GM21786 (cell line): Measurements from ENCODE around the gene ZBBX.

ENCODE experiments used
- ATAC-seq: cut with Tn5 transposase; IDR thresholded peaks from one replicate; pipeline ENCODE4 v1.9.1; 2021; ENCODE audit not compliant: unreplicated experiment

The ZBBX gene

GRCh38 chr3:167306319-167306718 lies 73.8 kb downstream of the ZBBX start:
- no peak for ATAC-seq

GRCh38 chr3:167305340-167305890 lies 74.7 kb downstream of the ZBBX start:
- no peak for ATAC-seq

DNA sequence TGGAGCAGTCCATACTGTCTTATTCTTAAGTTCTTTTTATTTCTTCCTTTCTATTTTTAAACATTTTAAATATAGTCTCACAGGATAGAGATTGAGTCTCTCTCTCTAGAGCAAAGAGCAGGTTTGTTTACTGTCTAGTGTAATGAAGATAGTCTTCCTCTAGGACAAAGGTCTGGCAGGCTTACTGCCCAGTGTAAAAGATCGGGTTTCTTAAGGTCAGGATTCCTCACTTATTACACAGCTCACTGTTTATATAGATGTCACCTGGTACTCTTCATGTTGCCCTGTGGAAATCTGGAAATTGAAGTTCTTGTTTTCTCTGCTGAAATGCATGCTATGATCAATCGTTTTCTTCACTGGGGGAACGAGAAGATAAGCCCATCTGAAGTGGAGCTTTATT lies 76.0 kb downstream of the ZBBX start:
- ATAC-seq: no peak

GRCh38 chr3:167302678-167303077 lies 77.4 kb downstream of the ZBBX start:
- no peak for ATAC-seq

DNA sequence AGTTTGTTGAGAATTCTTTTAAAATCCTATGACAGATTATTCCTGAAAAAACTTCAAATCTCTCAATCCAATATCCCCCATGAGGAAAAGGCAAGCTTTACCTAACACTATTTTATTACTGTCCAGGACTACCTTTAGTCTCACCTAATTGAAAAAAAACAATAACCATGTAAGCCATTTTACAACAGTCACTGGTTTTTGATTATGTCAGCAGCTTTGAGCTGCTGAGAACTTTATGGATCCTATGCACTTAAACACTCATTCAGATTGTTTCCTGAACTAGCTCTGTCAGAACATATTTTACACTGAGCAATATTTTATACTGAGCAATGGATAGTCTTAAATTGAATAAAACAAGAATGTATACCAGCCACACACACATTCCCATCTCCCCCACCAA lies 79.9 kb downstream of the ZBBX start:
- no peak for ATAC-seq

- ATAC-seq: no peak
Observed at GRCh38 chr3:167289435-167289834, 90.7 kb downstream of the ZBBX start.

GRCh38 chr3:167288737-167289136 lies 91.4 kb downstream of the ZBBX start:
- ATAC-seq: no peak

DNA sequence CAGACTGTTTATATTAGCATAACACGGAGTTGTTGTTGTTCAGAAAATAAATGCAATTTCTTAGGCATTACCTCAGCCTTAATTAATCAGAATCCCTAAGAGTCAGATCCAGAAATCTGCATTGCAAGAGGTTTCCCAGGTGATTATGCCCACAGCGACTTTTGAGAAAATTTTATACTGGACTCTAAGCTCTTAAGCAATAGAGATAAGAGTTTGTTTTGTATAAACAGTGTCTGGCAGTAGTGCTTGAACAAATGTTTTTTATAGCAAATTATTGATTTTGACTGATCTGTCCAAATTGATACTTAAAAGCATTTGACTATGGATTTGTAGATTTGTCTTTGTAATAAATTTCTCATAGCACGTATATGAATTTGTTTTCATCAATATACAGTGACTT lies 92.8 kb downstream of the ZBBX start:
- ATAC-seq: no peak

DNA sequence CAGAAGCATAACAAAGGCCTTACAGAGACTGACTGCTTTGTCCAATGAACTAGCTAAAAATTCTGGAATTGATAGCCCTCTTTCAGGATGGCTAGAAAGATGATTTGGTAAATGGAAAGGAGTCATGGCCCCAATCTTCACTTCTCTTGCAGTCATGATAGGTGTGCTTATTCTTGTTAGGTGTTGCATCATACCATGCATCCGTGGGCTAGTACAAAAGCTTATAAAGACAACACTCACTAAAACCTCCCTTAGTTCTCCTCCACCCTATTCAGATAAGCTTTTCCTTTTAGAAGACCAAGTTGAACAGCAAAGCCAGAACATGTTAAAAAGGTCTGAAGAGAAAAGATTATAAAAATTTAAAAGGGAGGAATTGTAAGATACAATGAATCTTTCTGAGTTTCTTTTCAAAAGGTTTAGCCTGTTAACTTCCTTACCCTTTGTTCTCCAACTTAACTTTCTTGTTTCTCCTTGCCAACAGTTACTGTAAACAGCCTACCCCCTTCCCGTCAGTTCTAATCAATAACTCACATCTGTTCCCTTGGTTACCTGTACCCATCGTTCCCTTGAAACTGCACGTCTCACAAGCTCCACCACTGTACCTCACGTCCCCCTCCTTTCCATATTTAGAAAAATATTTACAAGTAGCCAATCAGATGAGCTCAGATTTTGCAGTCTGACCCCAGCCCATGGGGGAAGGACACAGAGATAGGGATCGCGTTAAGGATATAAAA lies 105.8 kb downstream of the ZBBX start:
- no peak for ATAC-seq

GRCh38 chr3:167253037-167253436 lies 127.1 kb downstream of the ZBBX start:
- no peak for ATAC-seq

DNA sequence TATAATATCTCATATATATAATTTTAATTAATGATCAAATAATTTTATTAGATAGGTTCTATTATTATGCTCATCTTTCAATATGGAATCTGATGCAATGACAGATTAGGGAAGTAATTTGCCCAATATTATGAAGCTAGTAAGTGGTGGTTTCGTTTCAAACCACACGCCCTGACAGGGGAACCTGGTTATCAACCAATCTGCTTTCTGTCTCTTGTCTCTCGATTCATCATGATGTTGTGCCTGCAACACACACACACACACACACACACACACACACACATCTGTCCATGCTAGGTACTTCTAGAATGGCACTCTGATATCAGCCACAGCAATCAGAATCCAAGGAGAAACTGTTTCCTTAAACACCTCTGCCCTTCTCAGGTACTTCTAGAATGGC lies 128.4 kb downstream of the ZBBX start:
- ATAC-seq: no peak

DNA sequence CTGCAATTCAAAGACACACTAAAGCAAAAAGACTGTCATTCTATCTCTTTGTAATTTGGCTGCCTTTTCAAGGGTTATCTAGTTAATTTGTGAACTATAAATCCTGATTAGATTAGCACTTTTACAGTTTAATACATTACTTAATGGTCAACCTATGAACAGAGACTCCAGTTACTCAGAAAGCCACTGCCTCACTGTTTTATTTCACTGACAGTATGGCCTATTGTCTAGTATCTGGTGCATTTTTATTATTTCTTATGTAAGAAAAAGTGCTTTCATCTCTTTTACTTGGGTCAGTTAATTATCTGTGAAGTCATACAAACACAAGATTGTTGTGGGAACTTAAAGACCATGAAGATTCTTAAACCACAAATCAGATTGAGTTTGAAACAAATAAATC lies 133.8 kb downstream of the ZBBX start:
- ATAC-seq: no peak

- ATAC-seq: no peak
Observed at GRCh38 chr3:167241048-167241845, 138.8 kb downstream of the ZBBX start.

- ATAC-seq: no peak
Observed at GRCh38 chr3:167228135-167228534, 152.0 kb downstream of the ZBBX start.

DNA sequence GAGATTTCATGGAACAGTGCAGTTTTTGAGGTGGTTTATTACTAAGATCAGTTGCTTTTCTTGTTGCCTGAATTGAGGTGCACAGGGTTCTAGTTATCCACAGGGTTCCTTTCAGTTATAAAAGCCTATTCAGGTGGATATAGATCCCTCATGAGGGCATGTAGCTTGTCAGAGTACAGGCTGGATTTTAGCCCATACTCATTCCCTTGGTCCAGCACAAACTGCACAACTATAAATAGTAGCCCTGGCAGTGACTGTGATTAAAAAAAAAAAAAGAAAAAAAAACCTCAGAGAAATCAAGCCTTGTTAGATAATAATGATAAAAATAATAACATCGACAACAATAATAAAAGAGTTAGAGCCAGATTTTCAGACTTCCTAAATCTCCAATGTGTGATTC lies 154.3 kb downstream of the ZBBX start:
- ATAC-seq: no peak

DNA sequence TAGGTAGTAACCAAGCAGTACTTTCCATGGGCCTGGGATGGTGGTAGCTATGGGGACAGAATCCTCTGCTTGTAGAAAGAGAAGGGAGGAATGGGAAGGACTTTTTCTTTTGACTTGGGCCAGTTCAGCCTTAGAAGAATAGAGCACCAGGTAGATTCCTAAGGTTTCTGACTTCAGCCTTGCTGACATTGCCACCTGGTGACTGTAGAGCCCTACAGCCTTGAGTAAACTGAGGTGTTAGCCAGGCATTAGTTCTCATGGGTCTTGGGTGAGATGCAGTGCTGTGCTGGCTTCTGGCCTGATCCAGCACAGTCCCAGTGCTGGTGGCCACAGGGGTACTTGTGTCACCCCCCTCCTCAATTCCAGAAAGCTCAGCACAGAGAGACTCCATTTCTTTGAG lies 171.1 kb downstream of the ZBBX start:
- ATAC-seq: no peak

DNA sequence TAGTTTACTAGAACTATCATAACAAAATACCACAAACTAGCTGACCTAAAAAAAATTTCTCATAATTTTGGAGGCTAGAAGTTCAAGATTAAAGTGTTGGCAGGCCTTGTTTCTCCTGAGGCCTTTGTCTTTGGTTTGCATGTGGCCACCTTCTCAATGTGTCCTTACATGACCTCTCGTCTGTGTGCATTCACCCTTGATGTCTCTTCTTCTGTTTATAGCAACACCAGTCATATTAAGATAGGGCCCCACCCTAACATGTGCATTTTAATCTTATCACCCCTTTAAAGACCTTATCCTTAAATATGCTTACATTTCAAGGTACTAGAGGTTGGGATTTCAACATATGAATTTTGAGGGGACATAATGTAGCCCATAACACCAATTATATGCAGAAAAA lies 177.0 kb downstream of the ZBBX start:
- ATAC-seq: no peak

GRCh38 chr3:167198949-167199600 lies 181.0 kb downstream of the ZBBX start:
- ATAC-seq: peak; percentile 66
